GM23248 (cell line): Measurements from ENCODE around the gene GRIK5.

Experiments
- EZH2 ChIP-seq: fragments of 200-600 bp; sonication (generic); IDR thresholded peaks from 2 replicates; pipeline ENCODE4 v1.6.1; 2018; ENCODE audit warnings: antibody characterized with exemption, mild to moderate bottlenecking; ENCODE audit not compliant: insufficient read depth, poor library complexity, severe bottlenecking
- EZH2phosphoT487 ChIP-seq: fragments of 200-600 bp; sonication (generic); IDR thresholded peaks from 2 replicates; pipeline ENCODE4 v1.6.1; 2018; ENCODE audit warnings: antibody characterized with exemption, moderate library complexity, mild to moderate bottlenecking, low read depth; ENCODE audit not compliant: insufficient read depth

- TF ChIP-seq EZH2 (no peak), EZH2phosphoT487 (no peak)
Measured at GRCh38 chr19:42113641-42114348, 43.8 kb upstream of the GRIK5 start.
